GM19035 (cell line): ENCODE measurements around the gene FNDC3B.
A peak's percentile ranks its signal among the peaks of the same experiment; 100 is the strongest.
"Not testable (repeated sequence)": the region's sequence is repeated elsewhere in the genome, so short reads cannot be mapped to it uniquely, and the experiment has no call there.

ENCODE experiments used
- ATAC-seq: cut with Tn5 transposase; IDR thresholded peaks from one replicate; pipeline ENCODE4 v1.9.1; 2021; ENCODE audit not compliant: unreplicated experiment

The FNDC3B gene

GRCh38 chr3:172039436-172040077 is at the start of gene FNDC3B:
TSS of gene FNDC3B (plus strand) at chr3:172039578. CDS start at chr3:172112480, 72,902 bp downstream.
- peak; percentile 76 for ATAC-seq

DNA sequence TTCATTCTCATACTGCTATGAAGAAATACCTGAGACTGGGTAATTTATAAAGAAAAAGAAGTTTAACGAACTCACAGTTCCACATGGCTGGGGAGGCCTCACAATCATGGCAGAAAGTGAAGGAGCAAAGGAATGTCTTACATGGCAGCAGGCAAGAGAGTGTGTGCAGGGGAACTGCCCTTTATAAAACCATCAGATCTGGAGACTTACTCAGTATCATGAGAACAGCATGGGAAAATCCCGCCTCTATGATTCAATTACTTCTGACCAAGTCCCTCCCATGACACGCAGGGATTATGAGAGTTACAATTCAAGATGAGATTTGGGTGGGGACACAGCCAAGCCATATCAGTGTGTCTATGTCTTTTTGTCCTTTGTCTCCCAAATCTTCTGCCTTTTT is 49.1 kb upstream of the FNDC3B start:
- not testable (repeated sequence) for ATAC-seq

DNA sequence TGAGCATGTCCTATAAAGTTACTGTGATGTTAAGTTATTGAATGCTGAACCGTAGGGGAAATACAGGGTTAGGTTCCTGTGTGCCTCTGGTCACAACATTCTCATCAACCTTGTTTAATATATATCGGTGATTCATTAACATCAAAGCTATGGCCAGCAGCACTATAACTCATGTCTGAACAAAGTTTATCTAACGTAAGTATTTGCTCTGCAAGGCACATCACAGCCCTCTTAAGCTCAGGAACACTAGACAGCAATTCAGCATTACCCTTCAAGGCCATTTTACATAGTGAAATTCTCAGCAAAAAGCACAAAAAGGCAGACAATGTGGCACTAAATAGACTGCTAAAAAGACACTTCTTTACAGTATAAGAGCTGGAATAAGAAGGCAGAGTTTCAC is 48.2 kb upstream of the FNDC3B start:
- ATAC-seq: no peak

GRCh38 chr3:171994646-171995428 is 44.5 kb upstream of the FNDC3B start:
- ATAC-seq: no peak

DNA sequence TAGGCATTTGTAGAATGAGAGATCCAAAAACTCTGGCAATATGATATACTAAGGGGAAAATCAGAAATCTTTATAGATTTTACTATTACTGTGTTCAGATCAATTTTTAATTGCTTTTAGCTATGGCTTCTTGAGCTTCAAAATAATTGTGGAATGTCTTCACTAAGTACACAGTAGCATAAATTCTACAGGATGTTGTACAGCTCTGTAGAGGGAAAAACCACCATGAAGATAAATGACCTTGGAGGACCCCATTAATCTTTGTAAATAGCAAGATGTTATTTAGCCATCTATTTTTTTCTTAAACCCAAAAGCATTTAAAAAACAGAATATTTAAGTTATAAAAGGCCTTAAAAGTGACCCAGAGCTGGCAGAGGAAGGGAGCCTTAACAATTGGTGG is 43.9 kb upstream of the FNDC3B start:
- ATAC-seq: no peak

DNA sequence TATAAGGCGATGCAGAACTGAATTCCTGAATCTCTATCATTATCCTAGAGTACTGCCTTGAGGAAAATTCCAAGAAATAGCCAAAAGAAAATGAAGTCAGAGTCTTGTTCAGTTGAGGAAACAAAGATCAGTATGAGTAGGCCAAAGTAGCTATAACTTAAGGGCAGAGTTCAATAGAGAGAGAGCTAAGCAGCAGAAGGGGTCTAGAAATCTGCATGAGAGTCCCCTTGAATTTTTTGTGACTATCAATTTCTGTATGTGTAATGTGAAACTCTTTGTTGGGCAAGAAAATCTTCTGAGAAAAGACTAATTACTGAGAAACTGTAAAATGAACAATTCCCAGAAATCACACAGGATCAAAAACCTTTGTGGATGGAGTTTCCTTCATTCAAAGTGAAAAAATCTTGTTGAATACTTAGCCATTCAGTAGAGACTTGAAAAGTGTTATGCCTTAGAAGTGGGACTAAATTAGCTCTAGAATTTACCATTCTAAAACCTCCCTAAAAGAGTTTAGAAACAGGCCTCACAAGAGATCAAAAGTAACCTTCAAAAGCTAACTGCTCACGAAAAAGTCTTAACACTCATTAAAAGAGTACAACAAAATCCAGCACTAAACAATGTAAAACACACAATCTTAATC is 43.1 kb upstream of the FNDC3B start:
- ATAC-seq: no peak

- ATAC-seq: not testable (repeated sequence)
These were observed 40.6 kb upstream of the FNDC3B start for GRCh38 chr3:171998731-171999130.

GRCh38 chr3:172001616-172002015 is 37.8 kb upstream of the FNDC3B start:
- ATAC-seq: not testable (repeated sequence)

DNA sequence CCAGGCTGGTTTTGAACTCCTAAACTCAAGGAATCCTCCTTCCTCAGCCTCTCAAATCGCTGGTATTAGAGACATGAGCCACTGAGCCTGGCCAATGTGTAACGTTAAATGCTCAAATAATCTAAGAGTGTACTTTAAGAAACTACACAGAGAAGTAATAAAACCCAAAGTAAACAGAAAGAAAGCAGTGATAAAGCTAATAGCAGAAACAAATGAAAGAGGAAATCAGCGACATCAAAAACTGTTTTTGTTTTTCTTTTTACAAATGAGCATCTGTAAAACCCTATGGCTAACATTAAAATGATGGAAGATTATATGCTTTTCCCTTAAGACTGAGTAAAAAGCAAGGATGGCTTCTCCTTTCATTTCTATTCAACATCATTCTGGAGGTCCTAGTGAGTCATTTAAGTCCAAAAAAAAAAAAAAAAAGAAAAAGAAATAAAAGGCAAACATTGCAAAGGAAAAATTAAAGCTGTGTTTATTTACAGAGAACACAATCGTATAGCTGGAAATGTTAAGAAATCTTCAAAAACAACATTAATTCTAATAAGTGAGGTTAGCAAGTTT is 36.8 kb upstream of the FNDC3B start:
- ATAC-seq: no peak

DNA sequence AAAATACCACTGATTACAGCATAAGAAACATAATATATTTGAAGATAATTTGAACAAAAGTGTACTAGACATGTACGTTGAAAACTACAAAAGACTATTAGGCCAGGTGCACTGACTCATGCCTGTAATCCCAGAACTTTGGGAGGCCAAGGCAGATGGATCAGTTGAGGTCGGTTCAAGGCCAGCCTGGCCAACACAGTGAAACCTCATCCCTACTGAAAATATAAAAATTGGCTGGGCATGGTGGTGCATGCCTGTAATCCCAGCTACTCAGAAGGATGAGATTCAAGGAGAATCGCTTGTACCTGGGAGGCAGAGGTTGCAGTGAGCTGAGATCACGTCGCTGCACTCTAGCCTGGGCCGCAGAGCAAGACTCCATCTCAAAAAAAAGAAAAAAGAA is 36.2 kb upstream of the FNDC3B start:
- no peak for ATAC-seq

DNA sequence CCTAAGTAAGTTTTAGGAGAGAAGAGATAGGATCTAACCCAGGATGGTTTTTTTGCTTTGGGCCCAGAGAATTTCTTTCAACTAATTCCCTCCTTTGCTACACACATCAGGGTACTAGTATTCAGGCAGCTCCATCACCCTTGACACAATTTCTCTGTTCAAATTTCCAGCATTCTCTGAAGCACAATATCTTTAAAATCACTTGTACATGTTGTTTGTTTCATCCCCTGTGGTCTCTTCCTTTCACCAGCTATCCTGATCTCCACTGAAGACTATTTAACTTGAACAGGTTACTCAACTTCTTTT is 32.4 kb upstream of the FNDC3B start:
- ATAC-seq: no peak

DNA sequence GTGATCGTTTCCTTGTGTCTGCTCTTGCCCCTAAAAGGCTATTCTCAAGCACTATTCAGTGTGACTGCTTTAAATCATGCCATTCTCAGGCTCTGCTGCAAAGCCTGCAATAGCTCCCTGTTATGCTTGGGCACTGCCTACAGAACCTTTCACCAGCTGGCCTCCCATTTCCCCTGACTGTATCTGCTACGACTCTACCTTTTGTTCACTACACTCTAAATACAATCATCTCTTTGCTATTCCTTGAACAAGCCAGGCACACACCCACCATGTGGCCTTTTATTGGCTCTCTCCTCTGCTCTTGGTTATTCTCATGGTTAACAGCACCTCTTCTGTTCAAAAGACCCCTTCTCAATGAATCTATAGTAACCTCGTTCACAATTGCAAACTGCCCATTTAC is 29.6 kb upstream of the FNDC3B start:
- no peak for ATAC-seq

DNA sequence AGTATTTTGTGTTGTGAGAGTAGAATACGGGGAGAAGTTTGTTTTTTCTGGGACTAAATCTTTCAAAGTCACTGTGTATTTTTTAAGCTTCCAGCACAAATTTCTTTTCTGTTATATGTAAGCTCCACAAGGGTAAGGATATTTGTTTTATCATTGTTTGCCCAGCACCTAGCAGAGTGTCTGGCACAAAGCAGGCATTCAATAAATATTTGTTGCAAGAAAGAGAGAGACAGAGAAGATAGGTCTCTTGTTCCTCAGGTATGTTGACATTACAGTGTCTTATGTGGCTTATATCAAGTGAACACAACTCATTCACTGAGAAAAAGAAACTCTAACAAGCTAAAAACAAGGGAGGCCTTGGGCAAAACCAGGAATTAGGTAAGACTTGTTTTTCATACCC is 26.6 kb upstream of the FNDC3B start:
- ATAC-seq: no peak

DNA sequence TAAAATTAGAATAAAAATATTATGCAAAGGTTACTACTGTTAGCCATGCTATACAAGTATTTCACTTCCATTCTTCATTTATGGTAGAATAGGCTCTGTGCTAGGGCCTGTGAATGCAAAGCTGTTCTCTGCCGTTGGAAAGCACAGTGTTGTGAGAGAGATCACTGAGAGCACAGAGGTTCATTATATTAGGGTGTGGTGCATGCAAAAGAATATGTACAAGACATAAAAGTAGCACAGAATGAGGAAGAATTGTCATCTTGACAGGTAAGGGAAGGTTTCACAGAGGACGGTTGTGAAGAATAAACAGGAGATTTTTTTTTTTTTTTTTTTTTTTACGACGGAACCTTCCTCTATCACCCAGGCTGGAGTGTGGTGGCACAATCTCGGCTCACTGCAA is 25.2 kb upstream of the FNDC3B start:
- ATAC-seq: no peak

- ATAC-seq: no peak
These were observed 21.0 kb upstream of the FNDC3B start for GRCh38 chr3:172018364-172018763.

GRCh38 chr3:172020763-172021162 is 18.6 kb upstream of the FNDC3B start:
- ATAC-seq: no peak

GRCh38 chr3:172021164-172021563 is 18.2 kb upstream of the FNDC3B start:
- no peak for ATAC-seq

DNA sequence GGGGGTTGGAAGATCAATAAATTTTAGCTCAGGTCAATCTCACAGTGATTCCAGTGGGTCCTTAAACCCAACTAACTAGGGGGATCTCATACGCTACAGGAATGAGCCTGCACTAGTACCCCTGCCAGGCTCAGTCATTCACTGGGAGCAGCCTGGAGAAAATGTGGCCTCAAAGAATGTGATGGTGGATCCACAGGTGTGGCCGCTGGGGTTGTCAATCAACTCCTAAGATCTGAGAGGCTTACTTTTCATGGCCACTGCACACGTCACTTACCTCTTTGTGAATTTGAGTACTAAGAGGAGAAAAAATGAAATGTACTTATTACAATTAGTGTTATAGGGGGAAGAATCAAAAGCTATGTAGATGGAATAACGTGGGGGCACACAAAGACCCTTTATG is 17.5 kb upstream of the FNDC3B start:
- no peak for ATAC-seq

DNA sequence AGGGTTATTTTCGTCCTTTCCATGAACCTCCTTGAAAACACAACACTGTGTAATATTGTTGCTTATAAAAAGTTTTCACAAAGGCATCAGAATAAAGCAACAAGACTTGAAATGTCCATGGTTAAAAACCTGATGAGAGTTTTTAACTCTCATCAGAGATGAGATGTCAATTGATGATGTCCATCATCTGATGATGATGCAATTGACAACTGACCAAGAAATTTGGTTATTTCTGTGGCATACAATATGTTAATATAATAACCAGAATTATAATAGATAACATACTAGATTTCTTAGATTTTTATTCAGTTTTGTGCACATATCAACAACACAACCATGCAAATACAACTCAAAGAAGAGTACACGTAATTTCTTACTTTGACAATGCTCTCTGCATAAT is 15.5 kb upstream of the FNDC3B start:
- no peak for ATAC-seq

- no peak for ATAC-seq
These were observed 14.7 kb upstream of the FNDC3B start for GRCh38 chr3:172024679-172025078.

DNA sequence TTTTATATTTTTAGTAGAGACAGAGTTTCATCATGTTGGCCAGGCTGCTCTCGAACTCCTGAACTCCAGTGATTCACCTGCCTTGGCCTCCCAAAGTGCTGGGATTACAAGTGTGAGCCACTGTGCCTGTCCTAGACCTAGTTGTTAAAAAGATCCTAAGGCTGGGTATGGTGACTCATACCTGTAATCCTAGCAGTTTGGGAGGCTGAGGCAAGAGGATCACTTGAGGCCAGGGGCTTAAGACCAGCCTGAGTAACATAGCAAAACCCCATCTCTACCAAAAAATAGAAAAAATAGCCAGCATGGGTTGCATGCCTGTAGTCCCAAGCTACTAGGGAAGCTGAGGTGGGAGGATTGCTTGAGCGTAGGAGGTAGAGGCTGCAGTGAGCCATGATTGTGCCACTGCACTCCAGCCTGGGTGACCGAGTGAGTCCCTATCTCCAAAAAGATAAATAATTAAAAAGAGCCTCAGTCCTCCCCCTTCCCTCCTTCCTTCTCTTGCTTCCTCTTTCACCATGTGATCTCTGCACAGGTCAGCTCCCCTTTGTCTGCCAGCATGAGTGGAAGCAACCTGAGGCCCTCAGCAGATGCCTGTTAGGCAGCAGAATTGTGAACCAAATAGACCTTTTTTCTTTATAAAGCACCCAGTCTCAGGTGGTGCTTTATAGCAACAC is 9.8 kb upstream of the FNDC3B start:
- ATAC-seq: no peak
